Uterus (tissue), 2 donors: Measurements from ENCODE around the gene GADD45B.

Source experiments
- POLR2A ChIP-seq, 2 donors: fragments of 450-650 bp; IDR thresholded peaks; one replicate each; pipeline ENCODE4 v1.6.1; 2016; ENCODE audit warnings: antibody characterized with exemption in 2 of 2, mild to moderate bottlenecking in 1 of 2, moderate library complexity in 1 of 2
- TF ChIP-seq, protein P1 (sequence below), 4 experiments: fragments of 200-600 bp in 2 of 4; fragments of 450-650 bp in 2 of 4; sonication (generic) in 2 of 4; IDR thresholded peaks; one replicate each; pipeline ENCODE4 v1.5.1; 2016 to 2019; ENCODE audit warnings: antibody characterized with exemption in 4 of 4, mild to moderate bottlenecking in 2 of 4, moderate library complexity in 1 of 4

DNA sequence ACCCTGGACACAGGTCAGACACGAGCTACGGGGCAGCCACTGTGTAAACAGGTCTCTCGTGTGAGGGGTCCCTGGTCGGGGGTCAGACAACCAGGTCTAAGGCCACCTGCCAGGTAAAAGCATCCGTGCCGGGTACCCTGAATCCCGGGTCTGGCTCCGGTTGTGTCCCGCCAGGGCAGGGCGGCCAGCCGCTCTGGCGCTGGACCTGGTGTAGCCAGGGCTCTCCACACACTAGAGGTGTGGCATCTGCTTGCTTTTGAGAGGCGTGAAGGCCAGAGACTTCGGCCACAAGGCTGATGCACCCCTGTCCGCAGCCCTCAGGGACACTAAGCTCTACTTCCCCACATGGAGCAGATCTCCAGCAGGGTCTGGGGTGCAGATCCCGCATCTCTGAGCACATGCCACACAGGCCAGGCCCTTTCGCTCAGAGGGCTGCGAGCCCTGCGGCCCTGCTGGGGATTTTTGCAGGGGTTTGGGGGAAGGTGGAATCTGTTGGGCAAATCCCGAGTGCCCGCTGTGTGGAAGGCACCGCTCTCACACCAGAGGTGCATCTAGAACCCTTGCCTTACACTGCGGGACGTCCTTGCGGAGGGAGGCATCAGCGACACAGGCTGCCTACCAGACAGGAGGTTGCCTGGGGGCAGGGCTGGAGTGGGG lies 34.7 kb upstream of the GADD45B start:
- TF ChIP-seq, protein P1, sequence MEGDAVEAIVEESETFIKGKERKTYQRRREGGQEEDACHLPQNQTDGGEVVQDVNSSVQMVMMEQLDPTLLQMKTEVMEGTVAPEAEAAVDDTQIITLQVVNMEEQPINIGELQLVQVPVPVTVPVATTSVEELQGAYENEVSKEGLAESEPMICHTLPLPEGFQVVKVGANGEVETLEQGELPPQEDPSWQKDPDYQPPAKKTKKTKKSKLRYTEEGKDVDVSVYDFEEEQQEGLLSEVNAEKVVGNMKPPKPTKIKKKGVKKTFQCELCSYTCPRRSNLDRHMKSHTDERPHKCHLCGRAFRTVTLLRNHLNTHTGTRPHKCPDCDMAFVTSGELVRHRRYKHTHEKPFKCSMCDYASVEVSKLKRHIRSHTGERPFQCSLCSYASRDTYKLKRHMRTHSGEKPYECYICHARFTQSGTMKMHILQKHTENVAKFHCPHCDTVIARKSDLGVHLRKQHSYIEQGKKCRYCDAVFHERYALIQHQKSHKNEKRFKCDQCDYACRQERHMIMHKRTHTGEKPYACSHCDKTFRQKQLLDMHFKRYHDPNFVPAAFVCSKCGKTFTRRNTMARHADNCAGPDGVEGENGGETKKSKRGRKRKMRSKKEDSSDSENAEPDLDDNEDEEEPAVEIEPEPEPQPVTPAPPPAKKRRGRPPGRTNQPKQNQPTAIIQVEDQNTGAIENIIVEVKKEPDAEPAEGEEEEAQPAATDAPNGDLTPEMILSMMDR (IDR thresholded peaks at IDR 0.05), result no peak
- no peak for TF ChIP-seq POLR2A (IDR thresholded peaks at IDR 0.05)
